DND-41 (cell line): ENCODE measurements around the gene IL9.

Experiments
- EZH2 ChIP-seq: IDR thresholded peaks from 3 replicates; pipeline ENCODE4 v1.6.1; 2012; ENCODE audit warnings: borderline replicate concordance, low read depth, mild to moderate bottlenecking, moderate library complexity, low read length, inconsistent platforms; ENCODE audit not compliant: severe bottlenecking
- TF ChIP-seq, protein P1 (sequence below): IDR thresholded peaks from 2 replicates; pipeline ENCODE4 v1.5.1; 2012; ENCODE audit warnings: borderline replicate concordance, low read length, moderate library complexity, mild to moderate bottlenecking; ENCODE audit not compliant: poor library complexity, severe bottlenecking; ENCODE audit errors: extremely low read depth

DNA sequence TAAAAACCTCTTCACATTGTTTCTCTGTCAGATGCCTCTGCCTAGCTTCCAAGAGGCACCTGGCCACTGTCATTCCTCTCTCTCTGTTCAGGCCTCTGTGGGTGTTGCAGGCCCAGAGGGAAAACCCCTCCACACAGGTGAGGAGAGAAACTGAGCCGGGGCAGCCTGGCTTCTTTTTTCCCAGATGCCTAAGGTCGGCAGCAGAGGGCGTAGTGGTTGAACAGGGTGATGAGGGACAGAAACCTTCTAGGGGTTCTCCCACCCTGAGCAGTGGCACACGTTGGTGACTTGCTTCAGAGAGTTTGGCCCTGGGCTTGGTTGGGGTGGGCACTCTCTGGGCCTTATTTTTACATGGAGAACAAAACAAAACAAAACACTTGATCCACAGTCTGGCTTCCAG, 12.2 kb downstream of the IL9 start:
- TF ChIP-seq, protein P1, sequence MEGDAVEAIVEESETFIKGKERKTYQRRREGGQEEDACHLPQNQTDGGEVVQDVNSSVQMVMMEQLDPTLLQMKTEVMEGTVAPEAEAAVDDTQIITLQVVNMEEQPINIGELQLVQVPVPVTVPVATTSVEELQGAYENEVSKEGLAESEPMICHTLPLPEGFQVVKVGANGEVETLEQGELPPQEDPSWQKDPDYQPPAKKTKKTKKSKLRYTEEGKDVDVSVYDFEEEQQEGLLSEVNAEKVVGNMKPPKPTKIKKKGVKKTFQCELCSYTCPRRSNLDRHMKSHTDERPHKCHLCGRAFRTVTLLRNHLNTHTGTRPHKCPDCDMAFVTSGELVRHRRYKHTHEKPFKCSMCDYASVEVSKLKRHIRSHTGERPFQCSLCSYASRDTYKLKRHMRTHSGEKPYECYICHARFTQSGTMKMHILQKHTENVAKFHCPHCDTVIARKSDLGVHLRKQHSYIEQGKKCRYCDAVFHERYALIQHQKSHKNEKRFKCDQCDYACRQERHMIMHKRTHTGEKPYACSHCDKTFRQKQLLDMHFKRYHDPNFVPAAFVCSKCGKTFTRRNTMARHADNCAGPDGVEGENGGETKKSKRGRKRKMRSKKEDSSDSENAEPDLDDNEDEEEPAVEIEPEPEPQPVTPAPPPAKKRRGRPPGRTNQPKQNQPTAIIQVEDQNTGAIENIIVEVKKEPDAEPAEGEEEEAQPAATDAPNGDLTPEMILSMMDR = peak; percentile 43
- no peak for TF ChIP-seq EZH2
